Measurements from ENCODE around the gene RSPH1.
"Not testable (repeated sequence)": the region's sequence is repeated elsewhere in the genome, so short reads cannot be mapped to it uniquely, and the experiment has no call there.

Gene RSPH1

DNA sequence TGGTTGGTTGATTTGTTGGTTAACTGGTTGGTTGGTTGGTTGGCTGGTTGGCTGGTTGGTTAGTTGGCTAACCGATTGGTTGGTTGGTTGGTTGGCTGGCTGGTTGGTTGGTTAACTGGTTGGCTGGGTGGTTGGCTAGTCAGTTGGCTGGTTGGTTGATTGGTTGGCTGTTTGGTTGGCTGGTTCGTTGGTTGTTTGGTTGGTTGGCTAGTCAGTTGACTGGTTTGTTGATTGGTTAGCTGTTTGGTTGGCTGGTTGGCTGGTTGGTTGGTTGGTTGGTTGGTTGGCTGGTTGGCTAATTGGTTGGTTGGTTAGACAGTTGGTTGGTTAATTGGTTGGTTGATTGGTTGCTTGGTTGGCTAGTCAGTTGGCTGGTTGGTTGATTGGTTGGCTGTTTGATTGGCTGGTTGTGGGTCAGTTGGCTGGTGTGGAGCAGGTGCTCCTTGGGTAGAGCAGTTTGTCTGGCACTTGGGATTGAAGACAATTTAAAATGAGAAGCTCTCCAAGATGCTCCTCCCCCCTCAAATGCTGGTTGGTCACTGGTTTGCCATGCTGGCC, 6.9 kb downstream of the RSPH1 start:
- DNase-seq (ENCODE audit: low read depth, low spot score), result no peak

DNA sequence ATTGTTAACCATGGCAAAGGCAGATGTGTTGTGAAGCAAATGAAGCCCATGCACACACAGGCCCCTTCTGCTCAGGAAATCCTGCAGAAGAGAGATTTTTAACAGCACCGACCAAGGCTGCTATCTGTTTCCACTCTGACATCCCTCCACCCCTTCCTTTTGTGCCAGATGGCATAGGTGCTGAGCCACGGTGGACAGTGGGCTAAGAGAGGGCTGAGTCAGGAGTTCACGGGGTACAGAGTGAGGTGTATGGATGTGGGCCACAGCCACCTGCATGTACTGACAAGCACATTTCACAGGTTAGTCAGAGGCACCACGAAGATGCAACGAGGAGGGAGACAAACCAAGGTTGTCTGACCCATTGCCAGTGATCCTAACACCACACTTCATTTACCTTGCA, 9.5 kb downstream of the RSPH1 start:
- no peak for DNase-seq (ENCODE audit: low read depth, low spot score)

DNA sequence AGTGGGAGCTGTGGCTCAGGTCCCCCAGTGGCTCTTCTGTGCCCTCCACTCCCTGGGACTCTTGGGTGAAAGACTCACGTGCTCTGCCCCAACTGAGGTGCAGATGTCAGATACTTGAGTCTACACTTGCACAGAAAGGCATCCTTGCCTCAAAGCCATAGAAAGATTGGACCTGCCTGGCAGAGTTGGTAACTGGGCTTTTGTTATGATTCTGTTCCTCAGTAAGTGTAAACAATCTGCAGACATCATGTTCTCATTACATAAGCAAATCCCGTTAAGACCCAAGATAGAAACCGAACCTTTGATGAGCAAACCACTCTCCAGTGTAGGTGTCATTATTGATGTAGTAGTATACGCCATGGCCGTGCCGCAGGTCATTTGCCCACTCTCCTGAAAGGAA, 10.0 kb downstream of the RSPH1 start:
- DNase-seq (ENCODE audit: low read depth, low spot score), result no peak

DNA sequence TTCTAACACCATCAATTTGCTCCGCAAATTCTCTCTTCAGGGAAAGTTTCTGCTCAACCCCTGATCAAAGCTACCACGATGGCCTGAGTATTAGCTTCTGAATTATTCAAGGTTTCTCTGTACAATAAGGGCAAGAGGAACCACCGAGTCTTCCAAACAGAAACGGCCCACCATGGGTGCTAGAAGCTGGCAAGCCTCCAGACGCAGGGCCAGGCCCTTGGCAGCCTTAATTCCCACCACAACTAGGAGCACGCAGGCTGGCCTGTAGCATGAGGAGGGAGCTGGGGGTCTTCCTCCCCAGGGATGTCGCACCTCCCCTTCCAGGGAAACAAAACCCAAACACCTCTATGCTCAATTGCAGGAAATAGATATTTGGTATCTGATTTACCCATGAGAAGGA, 11.1 kb downstream of the RSPH1 start:
- no peak for DNase-seq (ENCODE audit: low read depth, low spot score)

DNA sequence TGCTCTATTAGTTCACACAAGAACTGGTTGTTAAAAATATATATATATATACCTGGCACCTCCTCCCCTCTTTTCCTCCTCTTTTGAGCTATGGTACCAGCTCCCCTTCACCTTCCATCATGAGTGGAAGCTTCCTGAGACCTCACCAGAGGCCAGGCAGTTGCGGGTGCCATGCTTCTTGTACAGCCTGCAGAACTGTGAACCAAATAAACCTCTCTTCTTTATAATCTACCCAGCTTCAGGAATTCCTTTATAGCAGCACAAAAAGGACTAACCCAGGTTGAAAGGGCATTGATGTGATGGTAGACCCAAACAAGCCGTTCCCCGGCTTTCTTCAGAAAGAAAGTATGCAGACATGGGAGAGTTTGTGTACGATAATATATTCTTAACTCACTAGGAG, 14.9 kb downstream of the RSPH1 start:
- DNase-seq (ENCODE audit: low read depth, low spot score), result no peak

DNA sequence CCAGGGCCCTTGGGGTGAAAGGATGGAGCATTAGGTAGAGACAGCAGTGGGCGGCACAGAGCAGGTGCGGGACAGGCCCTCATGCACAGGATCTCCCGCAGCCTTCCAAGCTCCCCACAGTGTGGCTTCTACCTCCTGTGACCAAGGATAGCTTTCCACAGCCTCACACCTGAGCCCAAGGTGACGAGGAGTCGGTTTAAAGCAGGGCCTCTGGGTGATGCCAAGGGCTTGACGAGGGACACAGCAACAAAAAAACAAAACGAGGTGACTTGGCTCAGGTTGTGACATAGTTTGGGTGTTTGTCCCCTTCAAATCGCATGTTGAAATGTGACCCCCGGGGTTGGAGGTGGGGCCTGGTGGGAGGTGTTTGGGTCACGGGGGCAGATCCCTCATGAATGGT, 15.3 kb downstream of the RSPH1 start:
- no peak for DNase-seq (ENCODE audit: low read depth, low spot score)

DNA sequence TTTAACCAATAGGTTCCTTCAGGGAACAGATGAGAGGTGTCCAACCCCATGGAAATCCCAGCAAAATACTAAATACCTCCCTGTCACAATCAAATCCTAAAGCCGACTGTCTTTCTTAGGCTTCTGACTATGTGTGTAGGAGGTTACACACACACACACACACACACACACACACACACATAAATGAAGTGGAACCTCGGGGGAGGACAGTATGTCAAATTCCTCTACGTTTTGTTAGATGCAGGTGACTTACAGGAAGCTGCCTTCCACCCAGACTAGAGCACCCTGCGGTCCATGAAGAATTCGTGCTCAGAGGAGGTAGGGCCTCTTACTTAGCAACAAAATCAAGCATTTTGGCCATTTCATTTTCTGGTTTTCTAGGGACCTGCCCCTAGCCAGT, 16.4 kb downstream of the RSPH1 start:
- DNase-seq (ENCODE audit: low read depth, low spot score), result no peak

DNA sequence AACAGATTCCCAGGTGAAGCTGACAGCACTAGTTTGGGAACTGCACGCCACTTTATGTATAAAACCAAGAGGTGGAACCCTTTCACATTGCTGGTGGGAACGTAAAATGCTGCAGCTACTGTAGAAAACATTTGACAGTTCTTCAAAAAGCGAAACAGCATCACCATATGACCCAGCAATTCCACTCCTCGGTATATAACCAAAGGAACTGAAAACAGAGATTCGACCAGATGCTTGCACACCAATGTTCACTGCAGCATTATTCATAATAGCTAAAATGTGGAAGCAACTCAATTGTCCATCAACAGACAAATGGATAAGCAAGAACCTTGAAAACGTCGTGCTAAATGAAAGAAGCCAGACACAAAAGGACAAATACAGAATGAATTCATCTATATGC, 17.5 kb downstream of the RSPH1 start:
- DNase-seq (ENCODE audit: low read depth, low spot score), result no peak

DNA sequence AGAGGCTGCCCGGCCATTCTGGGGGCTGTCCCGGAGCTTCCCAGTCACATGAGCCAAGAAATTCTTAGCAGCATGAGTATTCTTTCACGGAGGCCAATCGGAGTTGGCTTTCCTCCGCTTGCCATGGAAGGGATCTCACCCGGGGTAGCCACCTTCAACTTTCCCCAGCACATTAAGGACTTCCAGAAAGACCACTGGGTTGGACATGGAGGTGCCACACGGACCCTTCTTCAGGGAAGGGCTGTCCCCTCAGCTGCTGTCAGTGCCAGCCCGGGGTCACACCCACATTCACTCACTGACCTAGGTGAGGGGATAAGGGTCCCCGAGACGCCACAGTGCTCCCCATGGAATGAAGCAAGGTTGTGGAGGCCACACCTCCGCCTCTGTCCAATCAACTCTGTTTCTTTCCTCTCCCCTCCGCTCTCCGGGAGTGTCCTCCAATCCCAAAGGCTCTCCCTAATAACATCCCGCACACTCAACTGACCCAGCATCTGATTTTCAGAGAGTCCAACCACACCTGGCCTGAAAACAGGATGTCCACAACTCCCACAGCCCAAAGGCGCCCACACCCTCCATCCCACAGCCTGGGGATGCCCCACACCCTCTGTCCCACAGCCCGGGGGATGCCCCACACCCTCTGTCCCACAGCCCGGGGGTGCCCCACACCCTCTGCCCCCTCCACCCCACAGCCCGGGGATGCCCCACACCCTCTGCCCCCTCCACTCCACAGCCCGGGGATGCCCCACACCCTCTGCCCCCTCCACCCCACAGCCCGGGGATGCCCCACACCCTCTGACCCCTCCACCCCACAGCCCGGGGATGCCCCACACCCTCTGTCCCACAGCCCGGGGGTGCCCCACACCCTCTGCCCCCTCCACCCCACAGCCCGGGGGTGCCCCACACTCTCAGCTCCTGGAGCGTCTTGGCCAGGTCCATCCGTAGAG, 19.4 kb downstream of the RSPH1 start:
- no peak for DNase-seq (ENCODE audit: low read depth, low spot score)

DNA sequence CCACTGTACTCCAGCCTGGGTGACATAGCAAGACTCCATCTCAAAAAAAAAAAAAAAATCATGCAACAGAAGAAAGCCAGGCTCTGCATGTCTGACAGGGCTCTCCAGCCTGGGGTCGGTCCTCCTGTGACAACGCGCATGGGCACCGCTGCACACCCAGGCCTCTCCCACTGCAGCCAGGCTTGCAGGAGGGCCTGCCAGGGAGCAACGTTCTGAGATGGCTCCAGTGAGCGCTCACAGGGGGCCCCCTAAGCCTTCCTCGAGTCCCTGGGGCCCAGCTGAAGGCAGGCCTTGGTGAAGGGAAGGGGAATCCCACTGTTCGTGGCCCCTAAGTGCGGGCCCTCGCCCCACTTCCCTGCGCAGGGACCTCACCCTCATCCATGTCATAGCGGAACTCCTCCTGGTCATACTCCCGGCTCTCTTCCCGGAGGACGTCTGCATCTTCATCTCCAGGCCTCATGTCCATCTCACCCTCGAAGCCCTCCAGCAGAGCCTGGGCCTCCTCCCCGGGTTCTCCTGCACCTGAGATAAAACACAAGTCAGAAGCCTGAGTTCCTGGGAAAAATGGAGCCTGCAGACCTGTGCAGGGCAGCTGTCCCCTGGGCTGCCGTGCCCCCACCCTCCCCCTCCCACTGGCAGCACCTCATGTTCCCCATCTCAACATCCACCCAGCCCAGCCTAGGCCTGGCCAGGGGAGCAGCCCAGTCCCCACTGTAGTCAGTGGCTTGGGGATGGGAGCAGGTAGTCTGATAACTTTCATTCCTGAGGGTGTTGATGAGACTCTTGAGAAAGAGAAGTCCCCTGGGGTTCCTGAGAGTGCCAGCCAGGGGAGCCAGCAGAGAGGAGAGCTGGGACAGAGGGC, 20.3 kb downstream of the RSPH1 start:
- DNase-seq (ENCODE audit: low read depth, low spot score), result no peak

DNA sequence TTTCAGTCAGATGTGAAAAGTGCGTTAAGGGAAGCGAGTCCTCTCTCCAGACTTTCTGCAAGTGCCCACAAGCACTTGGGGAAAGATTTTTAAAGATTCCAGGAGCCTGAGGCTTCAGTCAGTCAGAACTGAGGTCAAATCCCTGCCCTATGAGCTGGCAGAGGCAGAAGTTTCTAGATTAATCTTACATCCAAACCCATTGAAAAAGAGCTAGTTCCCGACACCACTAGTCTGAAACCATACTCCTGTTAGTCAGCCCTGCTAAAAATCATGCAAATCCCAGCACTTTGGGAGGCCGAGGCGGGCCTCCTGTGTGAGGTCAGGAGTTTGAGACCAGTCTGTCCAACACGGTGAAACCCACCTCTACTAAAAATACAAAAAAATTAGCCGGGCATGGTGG, 21.0 kb downstream of the RSPH1 start:
- no peak for DNase-seq (ENCODE audit: low read depth, low spot score)

DNA sequence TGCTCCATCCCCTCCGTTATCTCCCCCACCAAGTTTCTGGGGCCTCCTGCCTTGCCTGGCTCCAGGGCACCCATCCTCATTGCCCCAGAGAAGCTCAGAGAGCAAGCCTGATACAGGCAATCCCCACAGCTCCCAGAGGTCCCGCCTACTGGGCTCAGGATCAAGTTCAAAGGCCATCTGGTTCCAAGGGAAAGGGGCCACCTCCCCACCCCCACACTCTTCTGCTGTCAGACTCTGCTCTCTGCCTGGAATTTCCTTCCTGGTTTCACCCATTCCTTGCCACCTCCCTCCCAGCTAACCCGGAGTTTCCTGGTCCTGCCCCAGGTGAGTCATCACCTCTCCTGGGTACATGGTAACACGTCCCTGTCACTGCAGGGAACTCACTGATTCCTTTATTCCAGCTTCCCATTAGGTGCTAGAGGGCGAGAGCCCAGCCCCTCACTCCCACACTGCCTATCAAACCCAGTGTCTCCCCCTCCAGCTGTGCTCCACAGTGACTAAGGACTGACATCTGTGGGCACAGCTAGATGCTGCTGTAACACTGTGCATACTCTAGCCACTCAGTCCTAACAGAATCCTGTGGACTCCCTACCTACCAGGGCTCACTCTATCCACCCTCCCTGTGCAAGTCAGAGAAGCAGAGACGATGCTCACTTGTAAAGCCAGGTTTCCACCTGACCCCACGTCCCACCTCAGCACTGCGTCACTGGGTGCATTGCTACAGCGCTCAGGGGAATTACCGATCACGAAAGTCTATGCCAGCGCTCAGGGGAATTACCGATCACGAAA, 21.8 kb downstream of the RSPH1 start:
- DNase-seq (ENCODE audit: low read depth, low spot score), result peak; percentile 46

DNA sequence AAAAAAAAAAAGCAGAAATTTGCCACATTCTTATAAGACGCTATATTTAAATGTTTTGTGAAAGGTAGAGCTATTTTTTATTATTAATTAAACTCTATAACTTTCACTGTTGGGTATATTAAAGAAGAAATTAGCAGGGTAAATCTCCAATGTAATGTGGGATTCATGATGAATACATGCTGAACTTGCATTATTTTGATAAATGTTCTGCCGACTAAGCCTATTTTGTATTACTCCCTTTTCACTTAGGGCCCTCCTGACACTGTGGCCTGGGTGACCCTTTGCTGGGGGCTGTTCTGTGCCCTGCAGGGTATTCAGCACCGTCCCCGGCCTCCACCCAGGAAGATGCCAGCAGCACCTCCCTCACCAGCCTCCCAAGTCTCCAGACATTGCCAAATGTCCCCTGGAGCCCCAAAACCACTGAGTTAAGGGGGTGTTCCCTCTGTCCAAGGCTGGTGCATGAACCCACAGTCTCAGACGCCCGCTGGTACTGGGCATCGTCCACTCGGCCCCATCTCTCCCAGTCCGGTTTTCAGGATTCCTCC, 22.5 kb downstream of the RSPH1 start:
- no peak for DNase-seq (ENCODE audit: low read depth, low spot score)

DNA sequence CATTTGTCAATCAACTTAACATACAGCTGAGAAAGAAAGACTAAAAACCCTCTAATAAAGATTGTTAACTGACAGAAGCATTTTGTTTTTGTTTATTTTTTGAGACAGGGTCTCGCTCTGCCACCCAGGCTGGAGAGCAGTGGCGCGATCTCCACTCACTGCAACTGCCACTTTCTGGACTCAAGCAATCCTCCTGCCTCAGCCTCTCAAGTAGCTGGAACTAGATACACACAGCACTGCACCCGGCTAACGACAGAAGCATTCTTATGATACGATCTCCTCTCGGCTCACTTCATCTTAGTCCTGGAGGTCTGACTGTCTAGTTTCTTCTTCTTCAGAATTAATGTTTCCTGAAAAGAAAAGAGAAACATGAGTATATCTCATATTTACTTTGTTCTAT, 23.5 kb downstream of the RSPH1 start:
- no peak for DNase-seq (ENCODE audit: low read depth, low spot score)

DNA sequence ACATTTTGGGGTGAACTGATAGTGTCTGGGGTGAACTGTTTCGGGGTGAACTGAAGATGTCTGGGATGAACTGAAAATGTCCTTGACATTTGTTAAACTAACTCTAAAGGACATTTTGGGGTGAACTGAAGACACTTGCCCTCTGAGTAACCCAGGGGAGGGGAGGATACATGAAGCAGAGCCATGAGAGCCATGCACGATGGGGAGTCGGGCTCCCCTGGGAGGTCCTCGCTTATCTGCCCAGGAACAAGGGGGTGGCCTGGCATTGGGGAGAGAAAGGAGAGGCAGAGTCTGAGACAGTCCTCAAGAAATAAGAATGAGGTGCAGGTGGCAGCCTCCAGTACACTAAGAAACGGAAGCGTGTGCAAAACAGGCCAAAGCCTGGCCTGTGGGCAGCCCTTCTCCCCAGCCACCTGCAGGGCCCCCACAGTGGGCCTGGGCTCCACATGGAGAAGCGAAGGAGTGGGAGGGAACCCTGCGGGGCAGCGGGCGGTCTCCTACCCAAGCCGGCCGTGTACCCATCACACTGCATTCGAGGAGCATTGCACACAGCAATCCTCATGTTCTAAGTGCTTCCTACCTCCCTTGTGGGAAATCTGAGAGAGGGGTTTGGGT, 24.2 kb downstream of the RSPH1 start:
- DNase-seq (ENCODE audit: low read depth, low spot score), result no peak

DNA sequence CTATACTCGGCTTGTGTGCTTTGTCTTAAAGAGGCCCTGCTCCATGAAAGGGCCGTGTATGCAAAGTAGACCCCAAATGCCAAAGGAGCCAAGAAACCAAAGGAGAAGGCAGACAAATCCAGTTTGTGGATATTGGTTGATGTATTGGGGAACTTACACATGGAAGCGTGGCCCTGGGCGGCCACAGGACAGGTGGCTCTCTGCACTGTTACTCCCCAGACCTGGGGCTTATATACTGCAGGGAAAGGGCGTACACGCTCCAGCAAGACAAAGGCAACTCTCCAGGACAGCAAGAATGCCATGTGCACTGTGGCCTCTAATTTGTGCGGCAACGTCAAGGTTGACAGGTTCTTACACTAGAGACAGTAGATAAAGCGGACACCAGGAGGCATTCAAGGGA, 24.8 kb downstream of the RSPH1 start:
- DNase-seq (ENCODE audit: low read depth, low spot score), result no peak

DNA sequence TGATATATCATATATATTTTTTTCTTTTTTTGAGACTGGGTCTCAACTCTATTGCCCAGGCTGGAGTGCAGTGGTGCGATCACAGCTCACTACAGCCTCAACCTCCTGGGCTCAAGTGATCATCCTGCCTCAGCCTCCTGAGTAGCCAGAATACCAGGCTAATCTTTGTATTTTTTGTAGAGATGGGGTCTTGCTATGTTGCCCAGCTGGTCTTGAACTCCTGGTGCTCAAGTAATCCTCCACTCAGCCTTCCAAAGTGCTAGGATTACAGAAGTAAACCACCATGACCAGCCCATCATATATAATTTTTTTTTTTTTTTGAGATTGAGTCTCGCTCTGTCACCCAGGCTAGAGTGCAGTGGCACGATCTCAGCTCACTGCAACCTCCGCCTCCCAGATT, 26.3 kb downstream of the RSPH1 start:
- not testable (repeated sequence) for DNase-seq (ENCODE audit: low read depth, low spot score)

DNA sequence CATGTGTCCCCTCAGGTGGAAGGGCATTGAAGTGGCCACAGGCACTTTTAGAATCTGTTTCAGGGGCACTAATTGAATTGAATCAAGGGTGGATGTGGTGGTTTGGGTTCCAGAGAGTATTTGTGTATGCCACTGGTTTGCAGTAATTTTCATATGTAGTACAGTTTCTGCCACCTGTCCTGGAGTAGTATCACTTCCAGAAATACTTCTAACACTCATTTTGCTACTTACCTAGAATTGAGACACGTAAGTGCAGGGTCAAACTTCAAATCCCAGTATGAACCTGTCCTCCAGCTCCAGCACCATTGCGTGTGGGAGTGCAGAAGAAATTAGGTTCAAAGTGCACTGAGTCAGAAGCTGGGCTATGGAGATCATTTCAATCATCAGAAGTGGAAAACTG, 26.8 kb downstream of the RSPH1 start:
- no peak for DNase-seq (ENCODE audit: low read depth, low spot score)

DNA sequence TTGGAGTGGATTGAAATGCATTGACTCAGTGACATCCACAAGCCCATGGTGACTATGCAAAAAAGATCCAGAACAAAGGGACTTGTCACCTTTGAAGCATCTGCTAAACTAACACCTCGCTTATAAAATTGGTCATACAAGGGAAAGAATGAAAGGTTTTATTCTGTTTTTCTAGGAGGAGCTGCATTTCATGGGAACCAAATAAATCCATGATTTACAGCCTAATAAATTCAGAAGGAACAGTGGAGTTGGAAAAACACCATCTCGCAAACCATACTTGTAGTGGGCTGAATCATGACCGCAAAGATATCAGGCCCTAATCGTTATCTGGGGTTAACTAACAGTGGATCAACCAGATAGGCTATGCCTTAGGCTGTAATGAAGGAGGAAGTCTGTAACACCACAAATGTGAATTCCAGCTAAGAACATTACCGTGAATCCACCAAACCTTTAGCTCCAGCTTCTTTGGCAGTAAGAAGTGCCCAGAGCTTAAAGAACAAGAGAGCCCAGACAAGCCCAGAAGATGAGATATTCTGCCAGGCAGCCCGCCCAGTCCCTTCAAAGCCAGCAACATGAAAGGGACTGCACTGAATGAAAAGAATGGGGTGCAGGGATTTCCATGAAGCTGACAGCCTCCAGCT, 27.4 kb downstream of the RSPH1 start:
- DNase-seq (ENCODE audit: low read depth, low spot score), result no peak
